ENCODE data around the gene ZSCAN5A.
"Not testable (repeated sequence)": the region's sequence is repeated elsewhere in the genome, so short reads cannot be mapped to it uniquely, and the experiment has no call there.

Gene ZSCAN5A

GRCh38 chr19:56253737-56254136 is 60.9 kb downstream of the ZSCAN5A start:
- no peak overlapping the region for H3K4me3 ChIP-seq (ENCODE audit: low read length)
- DNase-seq (ENCODE audit: low read depth): peak; percentile 7
- TF ChIP-seq, protein P1, sequence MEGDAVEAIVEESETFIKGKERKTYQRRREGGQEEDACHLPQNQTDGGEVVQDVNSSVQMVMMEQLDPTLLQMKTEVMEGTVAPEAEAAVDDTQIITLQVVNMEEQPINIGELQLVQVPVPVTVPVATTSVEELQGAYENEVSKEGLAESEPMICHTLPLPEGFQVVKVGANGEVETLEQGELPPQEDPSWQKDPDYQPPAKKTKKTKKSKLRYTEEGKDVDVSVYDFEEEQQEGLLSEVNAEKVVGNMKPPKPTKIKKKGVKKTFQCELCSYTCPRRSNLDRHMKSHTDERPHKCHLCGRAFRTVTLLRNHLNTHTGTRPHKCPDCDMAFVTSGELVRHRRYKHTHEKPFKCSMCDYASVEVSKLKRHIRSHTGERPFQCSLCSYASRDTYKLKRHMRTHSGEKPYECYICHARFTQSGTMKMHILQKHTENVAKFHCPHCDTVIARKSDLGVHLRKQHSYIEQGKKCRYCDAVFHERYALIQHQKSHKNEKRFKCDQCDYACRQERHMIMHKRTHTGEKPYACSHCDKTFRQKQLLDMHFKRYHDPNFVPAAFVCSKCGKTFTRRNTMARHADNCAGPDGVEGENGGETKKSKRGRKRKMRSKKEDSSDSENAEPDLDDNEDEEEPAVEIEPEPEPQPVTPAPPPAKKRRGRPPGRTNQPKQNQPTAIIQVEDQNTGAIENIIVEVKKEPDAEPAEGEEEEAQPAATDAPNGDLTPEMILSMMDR (conservative IDR thresholded peaks at IDR 0.05; ENCODE audit: low read depth, low read length): peak; percentile 38

DNA sequence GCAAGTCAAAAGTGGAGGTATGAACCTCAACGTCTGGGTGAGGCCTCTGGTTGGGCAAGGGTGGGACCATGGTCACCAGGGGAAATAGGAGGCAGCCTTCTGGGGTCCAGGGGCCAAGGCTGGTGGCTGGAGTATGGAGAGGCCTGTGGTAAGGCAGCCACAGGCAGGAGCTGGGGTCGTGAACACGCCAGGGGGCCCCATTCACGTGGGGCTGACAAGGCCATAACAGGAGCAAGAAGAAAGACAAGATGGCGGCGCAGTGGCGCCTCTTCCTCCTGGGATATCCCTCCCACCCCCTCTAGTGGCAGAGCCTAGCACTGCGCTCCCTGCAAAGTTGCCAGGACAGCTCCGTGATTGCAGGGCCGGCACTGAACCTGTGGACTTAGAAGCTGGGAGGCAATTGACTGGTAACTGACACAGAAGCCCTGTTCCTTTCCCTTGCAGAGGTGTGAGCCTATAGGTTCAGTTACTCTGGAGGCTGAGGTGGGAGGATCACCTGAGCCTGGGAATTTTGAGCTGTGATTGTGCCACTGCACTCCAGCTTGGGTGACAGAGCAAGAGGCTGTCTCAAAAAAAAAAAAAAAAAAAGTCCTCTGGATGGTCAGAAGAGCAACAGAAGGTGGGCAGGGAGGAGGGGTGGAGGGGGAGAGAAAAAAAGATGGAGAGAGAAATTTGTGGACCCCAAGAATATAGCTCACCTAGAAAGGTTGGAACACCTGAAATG is 61.8 kb downstream of the ZSCAN5A start:
- peak; percentile 19 for DNase-seq (ENCODE audit: low read depth)
- no peak overlapping the region for H3K4me3 ChIP-seq (ENCODE audit: low read length)
- TF ChIP-seq, protein P1 (conservative IDR thresholded peaks at IDR 0.05; ENCODE audit: low read depth, low read length): peak; percentile 97

- not testable (repeated sequence) for H3K4me3 ChIP-seq (ENCODE audit: low read length); DNase-seq (ENCODE audit: low read depth)
Observed at GRCh38 chr19:56248736-56249338, 65.8 kb downstream of the ZSCAN5A start.

GRCh38 chr19:56245764-56246163 is 68.9 kb downstream of the ZSCAN5A start:
- DNase-seq (ENCODE audit: low read depth); H3K4me3 ChIP-seq (ENCODE audit: low read length): not testable (repeated sequence)

- DNase-seq (ENCODE audit: low read depth): no peak
- TF ChIP-seq, protein P1 (conservative IDR thresholded peaks at IDR 0.05; ENCODE audit: low read depth, low read length): no peak
- no peak overlapping the region for H3K4me3 ChIP-seq (ENCODE audit: low read length)
Observed at GRCh38 chr19:56245121-56245740, 69.4 kb downstream of the ZSCAN5A start.

DNA sequence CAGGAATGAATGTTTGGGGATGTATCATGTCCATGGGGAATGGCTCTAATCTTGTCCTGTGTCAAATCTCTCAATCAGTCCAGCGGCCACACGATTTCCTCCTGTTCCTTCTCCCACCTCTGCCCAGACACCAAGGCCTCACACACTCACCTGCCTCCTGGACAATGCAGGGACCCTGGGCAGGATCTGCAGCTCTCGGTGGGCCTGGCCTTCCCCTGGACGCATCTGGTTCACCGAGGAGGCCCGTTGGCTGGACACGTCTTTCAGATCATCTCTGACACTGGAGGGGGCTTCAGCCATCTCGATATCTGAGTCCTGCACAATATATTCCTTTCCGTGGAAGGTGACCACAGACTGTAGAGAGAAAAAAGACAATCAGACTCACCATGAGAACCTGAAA is 91.2 kb downstream of the ZSCAN5A start:
- TF ChIP-seq, protein P1 (conservative IDR thresholded peaks at IDR 0.05; ENCODE audit: low read depth, low read length): no peak
- no peak for DNase-seq (ENCODE audit: low read depth)
- no peak overlapping the region for H3K4me3 ChIP-seq (ENCODE audit: low read length)

GRCh38 chr19:56222901-56223300 is 91.7 kb downstream of the ZSCAN5A start:
- no peak overlapping the region for H3K4me3 ChIP-seq (ENCODE audit: low read length)
- TF ChIP-seq, protein P1 (conservative IDR thresholded peaks at IDR 0.05; ENCODE audit: low read depth, low read length): no peak
- DNase-seq (ENCODE audit: low read depth): no peak

DNA sequence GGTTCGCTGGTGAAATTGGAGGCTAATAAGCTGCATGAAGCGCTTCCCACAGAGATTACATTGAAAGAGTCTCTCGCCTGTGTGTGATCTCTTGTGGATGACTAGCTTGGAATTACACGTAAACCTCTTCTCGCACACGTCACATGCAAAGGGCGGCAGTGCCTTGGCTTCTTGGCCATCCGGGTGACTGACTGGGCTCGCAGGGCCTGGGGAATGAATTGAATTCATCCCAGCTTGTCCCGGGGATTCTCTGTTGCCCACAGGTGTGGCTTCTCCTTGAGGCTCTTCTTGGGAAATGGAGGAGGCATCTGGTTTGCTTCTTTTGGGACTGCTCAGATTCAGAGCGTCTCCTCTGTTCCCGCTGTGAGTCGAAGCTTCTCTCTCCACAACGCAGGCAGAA is 92.8 kb downstream of the ZSCAN5A start:
- no peak overlapping the region for H3K4me3 ChIP-seq (ENCODE audit: low read length)
- no peak for DNase-seq (ENCODE audit: low read depth)
- TF ChIP-seq, protein P1 (conservative IDR thresholded peaks at IDR 0.05; ENCODE audit: low read depth, low read length): no peak

All from retinal pigment epithelial cell (primary cell).